GM21390 (cell line): Measurements from ENCODE around the gene BLTP2.
A peak's percentile ranks its signal among the peaks of the same experiment; 100 is the strongest.
"Not testable (repeated sequence)": the region's sequence is repeated elsewhere in the genome, so short reads cannot be mapped to it uniquely, and the experiment has no call there.

Source experiments
- ATAC-seq: cut with Tn5 transposase; IDR thresholded peaks from one replicate; pipeline ENCODE4 v1.9.1; 2021; ENCODE audit not compliant: unreplicated experiment

The BLTP2 gene

DNA sequence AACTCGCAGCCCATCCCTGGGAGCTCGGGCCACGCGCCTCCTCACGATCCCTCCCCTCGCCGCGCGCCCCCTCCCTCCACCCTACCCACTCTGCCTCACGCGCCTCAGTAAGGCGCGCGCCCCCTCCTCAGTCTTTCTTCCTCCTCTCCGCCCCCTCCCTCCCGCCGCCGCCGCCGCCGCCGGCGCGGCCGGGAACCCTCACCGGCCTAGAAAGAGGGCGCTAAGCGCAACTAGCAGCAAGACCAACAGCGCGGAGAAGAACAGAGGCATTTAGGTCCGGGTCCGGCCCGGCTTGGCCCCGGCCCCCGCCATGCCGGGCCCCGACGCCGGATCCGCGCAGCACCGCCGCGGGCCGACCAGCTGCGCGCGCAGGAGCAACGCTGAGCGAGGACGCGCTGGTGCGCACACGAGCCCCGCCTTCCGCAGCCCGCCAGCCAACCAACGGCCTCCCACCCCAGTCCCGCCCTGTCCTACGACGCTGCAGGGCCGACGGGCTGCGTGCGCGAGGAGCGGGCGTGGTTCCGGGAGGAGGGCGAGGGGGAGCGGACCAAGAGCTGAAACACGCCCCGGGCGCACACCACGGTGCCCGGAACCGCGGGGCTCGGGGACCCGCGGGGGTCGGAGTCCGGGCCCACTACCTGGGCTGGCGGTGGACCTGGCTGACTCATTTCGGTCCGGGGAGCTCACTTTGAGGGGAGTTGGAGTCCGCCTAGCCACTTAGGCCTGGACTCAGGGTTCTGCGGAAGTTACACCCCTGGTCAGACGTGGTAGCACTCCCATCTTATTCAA, at the start of gene BLTP2:
Gene BLTP2 (minus strand): TSS at position 372 of the 789 bp plus-strand sequence. CDS start 102 bp downstream, at position 270.
- peak; percentile 82 for ATAC-seq

- no peak for ATAC-seq
These were observed 48.9 kb upstream of the BLTP2 start for GRCh38 chr17:28693869-28694268.

GRCh38 chr17:28689011-28689410, 44.1 kb upstream of the BLTP2 start:
- ATAC-seq = no peak

GRCh38 chr17:28688481-28688880, 43.5 kb upstream of the BLTP2 start:
- no peak for ATAC-seq

GRCh38 chr17:28686296-28686695, 41.3 kb upstream of the BLTP2 start:
- ATAC-seq = no peak

- ATAC-seq = no peak
These were observed 40.4 kb upstream of the BLTP2 start for GRCh38 chr17:28685366-28685765.

DNA sequence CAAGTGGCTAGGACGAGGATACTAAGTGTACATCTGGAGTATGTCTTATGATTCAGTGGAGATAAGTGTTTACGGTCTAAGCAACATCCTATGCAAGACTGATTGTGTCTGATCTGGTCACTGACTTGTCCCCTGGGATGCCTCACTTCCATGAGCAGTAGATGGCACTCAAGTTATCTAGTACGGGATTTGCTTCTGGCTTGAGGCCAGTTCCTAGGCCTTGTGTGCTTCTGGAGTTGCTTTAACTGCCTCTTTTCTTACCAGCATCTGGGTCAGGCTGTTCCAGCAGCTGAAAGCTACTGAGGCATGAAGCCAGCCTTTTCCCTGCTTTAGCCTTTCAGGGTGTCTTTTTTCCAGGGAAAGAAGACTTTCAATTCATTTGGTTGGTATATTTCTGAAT, 40.0 kb upstream of the BLTP2 start:
- ATAC-seq = no peak

DNA sequence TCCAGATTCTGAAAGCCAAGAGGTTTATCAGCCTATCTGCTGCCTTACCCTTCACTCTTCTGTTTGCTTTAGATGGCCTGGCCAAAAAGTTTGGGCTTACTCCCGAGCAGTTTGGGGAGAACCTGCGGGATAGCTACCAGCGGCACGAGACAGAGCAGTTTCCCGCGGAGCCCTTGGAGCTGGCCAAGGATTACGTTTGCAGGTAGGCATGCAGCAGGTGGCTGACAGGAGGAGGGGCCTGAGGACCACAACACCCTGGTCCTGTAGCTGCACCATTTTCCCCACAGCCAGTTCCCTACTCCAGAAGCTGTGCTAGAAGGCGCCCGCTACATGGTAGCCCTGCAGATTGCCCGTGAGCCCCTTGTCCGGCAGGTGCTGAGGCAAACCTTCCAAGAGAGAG, 37.7 kb upstream of the BLTP2 start:
- ATAC-seq = no peak

- no peak for ATAC-seq
These were observed 31.0 kb upstream of the BLTP2 start for GRCh38 chr17:28675980-28676379.

DNA sequence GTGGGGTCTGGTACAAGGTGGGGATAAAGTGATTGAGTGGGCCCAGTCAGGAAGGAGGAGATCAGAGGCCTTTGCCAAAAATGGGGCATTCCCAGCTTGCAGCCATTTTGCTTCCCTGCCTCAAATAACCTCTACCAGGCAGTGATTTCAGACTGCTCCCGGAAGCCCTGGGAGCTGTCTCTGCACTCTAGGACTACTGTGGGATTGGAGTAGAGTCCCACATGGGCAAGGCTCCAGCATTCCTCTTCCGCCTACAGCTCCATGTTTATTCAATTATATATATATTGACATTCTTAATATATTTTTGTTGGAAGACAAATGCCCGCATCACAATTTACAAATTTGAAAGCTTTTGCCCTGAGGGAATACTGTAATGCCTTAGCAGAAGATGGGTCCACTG, 30.5 kb upstream of the BLTP2 start:
- ATAC-seq = no peak

- ATAC-seq = no peak
These were observed 25.0 kb upstream of the BLTP2 start for GRCh38 chr17:28669918-28670317.

GRCh38 chr17:28667870-28668269, 22.9 kb upstream of the BLTP2 start:
- ATAC-seq = no peak

DNA sequence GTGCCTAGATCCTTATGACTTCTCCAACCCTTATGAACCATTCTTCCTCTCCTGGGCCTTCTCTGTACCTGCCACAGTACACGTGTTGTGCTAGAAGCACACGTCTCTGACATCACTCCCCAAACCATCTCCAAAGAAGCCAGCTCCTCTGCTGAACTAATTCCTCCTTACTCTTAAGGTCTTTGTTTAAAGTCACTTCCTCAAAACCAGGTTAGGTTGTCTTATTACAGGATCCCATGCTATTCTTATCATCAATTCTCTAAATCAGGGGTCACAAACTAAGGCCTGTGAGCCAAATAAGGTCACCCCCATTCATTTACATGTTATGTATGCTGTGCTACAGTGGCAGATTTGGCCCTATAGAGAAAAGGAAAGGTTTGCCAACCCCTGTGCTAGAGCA, 21.0 kb upstream of the BLTP2 start:
- no peak for ATAC-seq

DNA sequence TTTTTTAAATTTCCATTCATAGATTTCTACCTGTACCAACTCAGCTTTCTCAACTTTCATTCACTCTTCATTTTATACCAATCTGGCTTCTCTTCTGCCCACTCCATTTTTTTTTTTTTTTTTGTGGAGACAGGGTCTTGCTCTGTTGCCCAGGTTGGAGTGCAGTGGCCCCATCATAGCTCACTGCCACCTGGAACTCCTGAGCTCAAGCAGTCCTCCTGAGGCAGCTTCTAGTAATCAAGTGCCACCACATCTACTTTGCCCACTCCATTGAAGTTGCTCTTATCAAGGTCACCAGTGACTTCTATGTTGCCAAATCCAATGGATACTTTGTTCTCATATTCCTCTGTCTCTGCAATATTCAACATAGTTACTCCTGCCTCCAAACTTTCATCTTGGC, 18.8 kb upstream of the BLTP2 start:
- ATAC-seq = no peak

- ATAC-seq = no peak
These were observed 17.5 kb upstream of the BLTP2 start for GRCh38 chr17:28662527-28662829.

DNA sequence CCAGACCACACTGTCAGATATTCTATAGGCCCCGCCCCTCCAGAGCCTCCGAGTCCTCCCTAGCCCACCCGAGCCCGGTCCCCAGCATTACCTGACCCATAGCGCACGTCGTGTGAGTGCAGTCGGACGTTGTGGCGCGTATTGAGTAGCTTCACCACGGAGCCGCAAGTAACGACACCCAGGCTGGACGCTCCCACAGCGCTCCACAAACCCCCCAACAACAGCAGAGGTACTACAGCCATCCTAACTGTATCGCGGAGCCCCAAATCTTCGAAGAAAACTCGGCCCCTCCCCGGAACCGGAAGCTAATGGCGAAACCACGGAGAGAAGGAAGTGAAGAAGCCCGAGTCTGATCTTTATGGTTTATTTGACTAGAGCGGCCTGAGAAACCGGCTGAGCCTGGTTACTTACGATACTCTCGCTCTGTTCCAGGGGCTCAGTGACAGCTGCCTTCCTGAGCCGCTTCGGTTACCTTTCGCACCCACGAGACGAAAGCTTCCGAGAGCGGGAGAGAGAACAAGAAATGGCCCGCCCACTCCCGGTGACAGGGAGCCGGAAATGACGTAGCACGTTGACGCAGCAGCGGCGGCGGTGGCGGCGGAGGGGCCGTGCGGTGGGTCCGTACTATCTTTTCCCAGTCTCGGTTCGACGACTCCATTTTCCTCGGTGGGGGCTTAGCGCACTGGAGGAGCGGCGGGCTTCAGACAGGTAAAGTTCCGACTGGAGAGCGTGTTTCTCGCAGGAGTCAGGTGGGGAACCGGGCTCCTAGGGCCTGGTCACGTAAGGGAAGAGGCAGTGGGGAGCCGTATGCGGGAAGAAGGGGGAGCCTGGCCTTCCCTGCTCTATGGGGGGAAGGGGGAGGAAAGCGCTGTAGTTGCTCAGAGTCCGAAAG, 16.9 kb upstream of the BLTP2 start, which contains the start of the genes SDF2 and SUPT6H:
Gene SDF2 (minus strand): TSS at position 272 of the 892 bp plus-strand sequence. CDS start 30 bp downstream, at position 242.
Gene SUPT6H (plus strand): TSS at position 571 of the 892 bp plus-strand sequence. CDS start 11,197 bp downstream, outside the sequence.
- peak; percentile 84 for ATAC-seq

- not testable (repeated sequence) for ATAC-seq
These were observed 14.5 kb upstream of the BLTP2 start for GRCh38 chr17:28659497-28659881.

GRCh38 chr17:28658766-28659496, 14.0 kb upstream of the BLTP2 start:
- ATAC-seq = not testable (repeated sequence)

GRCh38 chr17:28658342-28658741, 13.4 kb upstream of the BLTP2 start:
- ATAC-seq = not testable (repeated sequence)

DNA sequence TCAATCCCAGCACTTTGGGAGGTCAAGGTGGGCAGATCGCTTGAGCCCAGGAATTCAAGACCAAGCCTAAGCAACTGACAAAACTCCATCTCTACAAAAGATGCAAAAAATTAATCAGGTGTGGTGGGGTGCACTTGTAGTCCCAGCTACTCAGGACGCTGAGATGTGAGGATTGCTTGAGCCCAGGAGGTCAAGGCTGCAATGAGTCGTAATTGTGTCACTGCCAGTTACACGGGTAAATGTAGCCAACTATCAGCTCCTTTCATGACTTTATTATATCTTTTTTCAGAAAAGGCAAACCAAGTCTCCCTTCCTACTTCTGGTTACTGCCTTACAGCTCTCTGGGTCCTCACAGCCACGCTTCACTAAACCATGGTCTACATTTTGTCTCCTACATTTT, 12.8 kb upstream of the BLTP2 start:
- ATAC-seq = no peak

DNA sequence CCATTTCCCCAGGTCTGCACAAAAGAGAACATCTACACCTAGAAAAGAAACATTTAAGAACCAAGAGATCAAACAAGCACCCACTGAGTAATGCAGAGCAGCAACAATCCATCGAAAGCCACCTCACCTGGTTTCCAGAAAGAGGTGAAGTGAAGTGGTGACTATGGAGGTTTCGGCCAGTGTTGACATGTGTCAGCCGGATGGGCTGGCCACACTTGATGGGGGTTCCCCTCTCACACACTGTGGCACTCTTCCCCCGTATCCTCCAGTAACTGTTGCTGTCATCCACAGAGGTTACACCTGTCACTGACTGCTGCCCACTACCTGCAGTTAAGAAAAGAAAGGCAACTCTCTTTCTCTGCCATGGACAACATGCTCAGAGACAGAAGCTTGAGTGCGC, 10.2 kb upstream of the BLTP2 start:
- no peak for ATAC-seq
